HG03432 (cell line): Measurements from ENCODE around the gene SLC30A3.
"Not testable (repeated sequence)": the region's sequence is repeated elsewhere in the genome, so short reads cannot be mapped to it uniquely, and the experiment has no call there.

Experiments
- ATAC-seq: cut with Tn5 transposase; IDR thresholded peaks from one replicate; pipeline ENCODE4 v1.9.1; 2021; ENCODE audit warnings: mild to moderate bottlenecking, moderate library complexity; ENCODE audit not compliant: unreplicated experiment

The SLC30A3 gene

DNA sequence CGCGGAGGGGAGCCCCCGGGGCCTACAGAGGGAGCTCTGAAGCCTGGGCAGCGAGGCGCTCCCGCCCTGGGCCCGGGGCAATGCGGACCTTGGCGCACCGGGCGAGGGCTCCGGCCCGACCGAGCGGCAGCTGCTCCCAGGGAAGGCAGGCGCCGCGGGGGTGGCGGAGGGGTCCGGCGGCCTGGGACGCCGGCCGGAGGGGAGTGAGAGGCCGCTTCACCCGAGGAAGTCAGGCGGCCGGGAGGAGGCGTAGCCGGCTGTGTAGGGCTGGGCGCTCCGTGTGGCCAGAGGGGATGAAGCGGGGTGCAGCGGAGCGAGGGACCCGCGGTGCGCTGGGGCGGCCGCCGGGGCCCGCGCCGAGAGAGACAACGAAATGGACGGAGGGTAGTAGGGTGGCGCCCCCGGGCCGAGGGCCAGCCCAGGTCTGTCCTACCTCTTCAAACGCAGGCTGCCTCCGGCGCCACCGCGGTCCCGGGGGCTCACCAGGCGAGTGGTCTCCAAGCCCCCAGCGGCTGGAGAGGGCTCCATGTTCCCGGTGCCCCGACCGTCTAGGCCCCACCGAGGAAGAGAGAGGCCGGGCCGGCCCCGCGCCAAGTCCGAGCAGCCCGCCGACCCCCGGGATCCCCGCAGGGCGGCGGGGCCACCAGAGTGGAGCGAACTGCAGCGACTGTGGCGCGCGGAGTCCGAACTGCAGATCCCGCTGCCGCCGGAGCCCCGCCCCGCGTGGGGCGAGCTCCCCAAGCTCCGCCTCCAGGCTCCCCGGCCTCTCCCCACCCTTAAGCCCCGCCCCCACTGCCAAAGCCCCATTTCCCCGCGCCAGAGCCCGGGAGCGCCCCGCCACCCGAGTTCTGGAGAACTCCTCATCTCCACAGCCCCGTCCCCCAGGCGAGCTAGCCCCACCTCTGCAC, at the start of gene SLC30A3:
Gene SLC30A3, minus strand, starts transcription at position 669 of the 908 bp plus-strand sequence. Its CDS starts 141 bp downstream, at position 528.
- ATAC-seq = no peak

DNA sequence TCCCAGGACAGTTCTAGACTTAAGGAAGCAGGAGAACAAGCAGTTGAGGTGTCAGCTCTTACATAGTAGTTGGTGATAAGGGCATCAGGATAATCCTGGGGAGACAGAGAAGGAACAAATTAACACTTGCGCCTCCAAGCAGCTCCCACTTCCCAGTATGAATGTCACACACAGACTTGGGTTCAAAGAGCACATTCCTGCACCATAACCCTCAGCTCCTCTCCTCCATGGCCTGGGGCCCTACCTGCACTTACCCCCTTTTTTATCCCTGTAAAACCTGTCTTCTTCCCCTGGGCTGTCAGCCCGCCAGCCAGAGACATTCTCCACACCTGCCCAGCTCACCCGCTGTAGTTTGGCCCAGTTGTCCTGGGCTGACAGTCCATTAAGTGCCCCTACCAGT, 49.3 kb upstream of the SLC30A3 start:
- no peak for ATAC-seq

DNA sequence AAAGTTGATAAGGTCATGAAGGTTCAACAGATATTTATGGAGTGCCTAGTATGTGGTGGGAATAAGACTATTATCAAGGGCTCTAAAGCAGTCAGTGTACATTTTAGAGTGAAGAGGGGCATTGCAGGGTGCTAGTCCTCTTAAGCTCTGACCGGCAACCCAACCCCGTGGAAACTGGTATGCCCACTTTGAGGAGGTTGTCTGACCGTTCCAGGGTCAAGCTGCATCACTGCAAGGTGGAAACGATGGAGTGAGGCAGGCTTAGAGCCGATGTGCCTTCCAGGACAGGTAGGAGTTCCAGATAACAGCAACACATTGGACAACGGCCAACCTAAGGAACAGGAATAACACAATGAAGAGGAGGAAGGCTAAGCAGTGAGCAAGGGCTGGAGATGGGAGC, 46.8 kb upstream of the SLC30A3 start:
- no peak for ATAC-seq

GRCh38 chr2:27308359-27308881, 45.6 kb upstream of the SLC30A3 start, which contains the start of gene UCN:
UCN (minus strand) TSS chr2:27308445; CDS start chr2:27307895, 550 bp downstream.
- no peak for ATAC-seq

DNA sequence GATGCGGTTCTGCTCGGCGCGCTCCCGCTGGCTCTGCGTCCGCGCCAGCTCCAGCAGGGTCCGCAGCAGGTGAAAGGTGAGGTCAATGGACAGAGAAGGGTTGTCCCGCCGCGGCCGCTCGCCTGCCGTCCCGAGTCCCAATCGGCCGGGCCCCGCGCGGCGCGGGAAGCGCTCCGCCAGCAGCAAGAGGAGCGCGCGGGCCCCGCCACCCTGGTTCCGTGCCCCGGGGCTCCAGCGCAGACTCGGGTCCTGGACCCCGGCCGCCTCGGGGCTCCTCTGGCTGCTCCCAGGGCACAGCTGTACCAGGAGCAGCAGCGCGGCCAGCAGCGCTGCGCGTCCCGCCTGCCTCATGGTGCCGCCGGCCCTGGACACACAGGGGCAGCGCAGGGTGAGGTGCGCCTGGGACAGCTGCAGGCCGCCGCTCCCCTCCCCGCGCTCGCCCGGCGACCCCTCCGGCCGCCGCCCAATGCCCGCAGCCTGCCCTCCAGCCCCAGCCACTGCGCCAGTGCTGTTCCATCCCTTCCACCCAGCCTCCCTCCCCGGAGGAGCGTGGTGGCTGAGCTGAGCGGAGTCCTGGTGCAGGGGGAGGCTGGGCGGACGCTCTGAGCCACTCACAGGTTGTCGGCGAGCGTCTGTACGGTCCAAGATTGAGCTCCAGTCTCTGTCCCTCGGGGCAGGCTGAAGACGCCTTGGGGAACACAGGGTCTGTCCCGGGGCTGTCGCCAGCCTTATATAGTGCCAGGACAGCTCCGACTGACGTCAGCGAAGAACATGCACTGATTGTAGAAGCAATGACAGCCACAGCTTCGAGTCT, 44.9 kb upstream of the SLC30A3 start:
- ATAC-seq = no peak

DNA sequence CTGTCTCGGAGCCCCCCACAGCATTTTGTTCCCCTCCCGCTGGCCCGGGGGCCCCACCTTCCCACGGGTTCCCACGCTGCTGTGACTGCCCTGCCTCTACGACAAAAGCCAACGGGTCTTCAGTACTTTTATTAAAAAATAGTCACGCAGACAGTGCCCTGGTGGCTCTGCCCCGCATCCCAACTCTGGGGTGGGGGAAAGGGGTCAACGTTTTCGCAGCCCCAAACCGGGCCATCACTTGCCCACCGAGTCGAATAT, 44.4 kb upstream of the SLC30A3 start:
- no peak for ATAC-seq

DNA sequence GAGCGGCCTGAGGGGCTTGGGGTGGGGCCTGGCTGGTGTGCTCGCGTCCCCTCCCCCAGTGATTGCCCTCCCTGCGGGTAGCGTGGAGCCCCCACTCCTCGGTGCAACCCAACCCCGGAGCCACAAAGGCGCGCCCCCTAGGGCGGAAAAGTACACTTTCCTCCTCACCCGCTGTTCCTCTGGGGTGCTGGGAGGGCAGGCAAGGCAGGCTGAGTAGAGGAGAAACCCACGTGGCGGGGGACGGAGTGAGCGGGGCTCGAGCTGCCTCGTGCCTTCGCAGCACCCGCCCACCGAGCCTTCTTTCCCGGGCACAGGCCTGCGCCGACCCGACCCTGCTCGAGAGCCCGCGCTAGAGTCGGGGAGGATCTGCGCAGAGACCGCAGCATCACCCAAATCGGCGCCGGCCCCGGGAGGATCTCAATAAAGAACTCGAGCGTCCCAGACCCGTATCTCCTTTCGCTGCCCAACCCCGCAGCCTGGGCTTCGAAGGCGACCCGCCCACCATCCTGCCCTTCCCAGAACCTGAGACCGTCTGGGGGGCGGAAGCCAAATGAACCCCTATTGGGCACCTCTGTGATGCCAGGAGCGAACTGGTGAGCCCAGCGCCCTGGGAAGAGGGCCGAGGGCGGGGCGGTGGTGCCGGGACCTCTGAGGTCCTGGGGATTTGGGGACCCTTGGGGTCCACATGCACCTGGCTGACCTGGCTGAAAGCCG, 43.9 kb upstream of the SLC30A3 start:
- no peak for ATAC-seq

DNA sequence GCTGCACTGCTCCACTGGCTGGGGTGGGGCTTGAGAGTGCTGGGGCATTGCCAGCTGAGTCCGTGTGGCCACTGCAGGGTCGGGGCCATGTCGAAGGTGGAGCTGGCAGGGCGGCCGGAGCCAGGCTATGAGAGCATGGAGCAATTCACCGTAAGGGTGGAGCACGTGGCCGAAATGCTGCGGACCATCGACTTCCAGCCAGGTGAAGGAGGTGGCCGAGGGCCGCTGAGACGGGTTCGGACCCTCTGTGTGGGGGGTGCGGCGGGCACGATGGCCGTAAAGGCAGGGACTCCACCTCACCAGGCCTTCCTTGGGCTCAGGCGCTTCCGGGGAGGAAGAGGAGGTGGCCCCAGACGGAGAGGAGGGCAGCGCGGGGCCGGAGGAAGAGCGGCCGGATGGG, 43.3 kb upstream of the SLC30A3 start:
- ATAC-seq = no peak

DNA sequence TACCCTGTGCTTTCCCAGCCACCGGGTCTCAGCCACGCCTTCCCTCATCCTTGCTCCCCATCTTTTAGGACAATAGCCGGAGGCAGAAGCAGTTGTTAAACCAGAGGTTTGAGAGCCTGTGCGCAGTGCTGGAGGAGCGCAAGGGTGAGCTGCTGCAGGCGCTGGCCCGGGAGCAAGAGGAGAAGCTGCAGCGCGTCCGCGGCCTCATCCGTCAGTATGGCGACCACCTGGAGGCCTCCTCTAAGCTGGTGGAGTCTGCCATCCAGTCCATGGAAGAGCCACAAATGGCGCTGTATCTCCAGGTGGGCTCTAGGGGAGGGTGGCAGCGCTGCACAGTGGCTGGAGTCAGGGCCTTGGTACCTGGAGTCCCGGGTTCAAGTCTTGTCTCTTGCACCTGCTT, 42.7 kb upstream of the SLC30A3 start:
- ATAC-seq = no peak

GRCh38 chr2:27304488-27305240, 41.8 kb upstream of the SLC30A3 start:
- no peak for ATAC-seq

GRCh38 chr2:27303093-27304025, 40.5 kb upstream of the SLC30A3 start:
- ATAC-seq = peak; percentile 40

- not testable (repeated sequence) for ATAC-seq
These were observed 37.8 kb upstream of the SLC30A3 start for GRCh38 chr2:27300606-27301005.

GRCh38 chr2:27298391-27299080, 35.7 kb upstream of the SLC30A3 start:
- ATAC-seq = no peak

DNA sequence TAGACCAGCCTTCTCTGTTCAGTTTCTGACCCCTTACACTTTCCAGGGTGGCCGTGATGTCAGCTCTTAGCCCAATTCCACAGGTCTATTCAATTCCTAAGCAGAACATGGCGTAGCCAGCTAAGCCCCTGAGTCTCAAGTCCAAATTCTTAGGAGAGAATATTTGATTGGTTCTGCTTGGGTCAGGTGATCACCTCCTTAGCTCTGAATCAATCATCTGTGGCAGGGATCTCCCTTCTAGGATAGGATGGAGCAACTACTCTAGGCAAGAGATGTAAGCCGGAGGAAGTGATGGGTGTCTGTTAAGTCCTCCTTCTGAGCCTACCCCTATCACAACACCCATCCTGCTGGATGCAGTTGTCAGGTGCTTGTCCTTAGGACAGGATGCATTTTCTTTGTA, 34.3 kb upstream of the SLC30A3 start:
- no peak for ATAC-seq

GRCh38 chr2:27296481-27296880, 33.6 kb upstream of the SLC30A3 start:
- no peak for ATAC-seq

DNA sequence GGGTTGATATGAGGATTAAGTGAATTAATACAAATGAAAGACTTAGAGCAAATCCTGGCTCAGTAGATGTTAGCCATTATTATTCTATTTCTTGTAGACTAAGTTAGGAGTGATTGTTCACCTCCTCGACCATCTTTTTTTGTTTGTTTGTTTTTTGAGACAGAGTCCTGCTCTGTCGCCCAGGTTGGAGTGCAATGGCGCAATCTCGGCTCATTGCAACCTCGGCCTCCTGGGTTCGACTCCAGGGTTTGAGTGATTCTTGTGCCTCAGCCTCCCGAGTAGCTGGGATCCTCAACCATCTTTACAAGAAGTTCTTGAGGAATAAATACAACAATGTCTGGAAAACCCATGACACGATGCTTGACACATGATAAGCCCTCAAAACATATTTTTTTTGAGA, 32.1 kb upstream of the SLC30A3 start:
- no peak for ATAC-seq

DNA sequence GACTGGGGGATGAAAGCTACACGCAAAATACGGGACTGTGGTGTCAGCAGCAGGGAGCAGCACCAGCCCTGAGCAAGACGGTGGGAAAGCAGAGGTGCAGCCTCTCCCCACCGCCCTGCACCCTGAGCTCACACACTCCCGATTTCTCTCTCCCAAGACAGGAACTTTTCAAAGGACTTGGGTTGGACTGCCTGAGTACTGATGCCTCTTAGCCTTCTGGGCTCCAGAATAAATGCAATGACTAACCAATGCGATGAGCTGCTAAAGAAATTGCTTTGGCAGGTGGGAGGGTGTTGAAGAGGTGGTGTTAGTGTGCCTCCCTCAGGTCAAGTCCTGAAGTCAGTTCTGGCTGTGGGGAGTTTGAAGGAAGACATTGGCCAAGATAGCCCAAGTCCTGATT, 29.0 kb upstream of the SLC30A3 start:
- ATAC-seq = no peak

GRCh38 chr2:27290549-27290948, 27.7 kb upstream of the SLC30A3 start:
- ATAC-seq = no peak

DNA sequence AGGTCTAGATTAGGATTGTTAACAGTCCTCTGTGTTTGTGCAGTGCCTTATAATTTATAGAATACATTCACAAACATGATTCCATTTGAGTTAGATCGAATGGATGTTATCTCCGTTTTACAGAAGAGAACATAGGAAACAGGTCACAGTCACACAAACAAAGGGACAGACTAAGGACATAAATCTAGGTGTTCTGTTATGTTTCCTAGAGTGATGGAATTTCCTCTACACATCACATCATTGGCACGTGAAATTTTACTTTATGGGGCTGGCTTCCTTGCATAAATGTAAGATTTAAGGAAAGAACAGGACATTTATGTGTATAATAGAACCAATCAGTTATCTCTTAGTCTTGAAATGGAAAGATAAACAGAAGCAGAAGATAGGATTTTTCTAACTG, 25.8 kb upstream of the SLC30A3 start:
- no peak for ATAC-seq
